ENCODE measurements around the gene ETFDH.
"Not testable (repeated sequence)": the region's sequence is repeated elsewhere in the genome, so short reads cannot be mapped to it uniquely, and the experiment has no call there.

Gene ETFDH

DNA sequence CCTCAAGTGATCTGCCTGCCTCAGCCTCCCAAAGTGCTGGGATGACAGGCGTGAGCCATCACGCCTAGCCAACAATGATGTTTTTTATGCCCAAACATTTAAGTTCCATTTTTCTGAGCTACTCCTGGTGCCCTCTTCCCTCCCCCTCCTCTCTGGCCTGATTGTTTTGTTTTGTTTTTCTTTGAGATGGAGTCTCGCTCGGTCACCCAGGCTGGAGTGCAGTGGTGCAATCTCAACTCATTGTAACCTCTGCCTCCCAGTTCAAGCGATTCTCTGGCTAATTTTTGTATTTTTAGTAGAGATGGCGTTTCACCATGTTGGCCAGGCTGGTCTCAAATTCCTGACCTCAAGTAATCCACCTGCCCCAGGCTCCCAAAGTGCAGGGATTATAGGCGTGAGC lies 83.7 kb downstream of the ETFDH start:
- H3K9me3 ChIP-seq (ENCODE audit: control insufficient read depth, insufficient read depth, low read depth, low read length); POLR2A ChIA-PET: not testable (repeated sequence)

DNA sequence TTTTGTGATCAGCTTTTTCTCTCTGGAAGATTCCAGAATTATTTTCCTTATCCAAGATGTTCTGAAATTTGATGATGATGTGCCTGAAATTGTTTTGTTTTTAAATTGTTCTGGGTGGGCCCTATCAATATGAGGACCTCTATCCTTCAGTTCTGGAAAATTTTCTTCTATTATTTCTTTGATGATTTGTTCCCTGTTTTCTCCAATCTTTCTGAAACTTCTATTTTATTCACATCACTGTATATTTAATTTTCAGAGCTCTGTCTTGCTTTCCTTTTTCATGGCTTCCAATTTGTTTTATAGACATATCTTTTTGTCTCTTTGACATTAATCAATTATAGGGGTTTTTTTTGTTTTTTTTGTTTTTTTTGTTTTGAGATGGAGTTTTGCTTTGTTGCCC lies 84.5 kb downstream of the ETFDH start:
- ChIA-PET POLR2A (no interaction called here), CTCF (no interaction called here)
- no peak overlapping the region for H3K27ac ChIP-seq (ENCODE audit: extremely low read depth, low read depth, low read length)
- TF ChIP-seq ZNF354C (tag by site-specific recombination; IDR thresholded peaks at IDR 0.05; ENCODE audit: borderline replicate concordance, low read depth) (no peak), SETDB1 (IDR thresholded peaks at IDR 0.05; ENCODE audit: insufficient read length, low read length) (no peak), WT1 (tag by site-specific recombination; IDR thresholded peaks at IDR 0.05) (no peak), ZNF548 (tag by site-specific recombination; IDR thresholded peaks at IDR 0.05) (no peak), KLF9 (tag by site-specific recombination; IDR thresholded peaks at IDR 0.05; ENCODE audit: low read depth) (no peak), MZF1 (tag by site-specific recombination; IDR thresholded peaks at IDR 0.05; ENCODE audit: borderline replicate concordance) (no peak), ZNF140 (tag by site-specific recombination; IDR thresholded peaks at IDR 0.05) (no peak), REPIN1 (tag by site-specific recombination; IDR thresholded peaks at IDR 0.05; ENCODE audit: low read depth) (no peak), ZNF391 (tag by site-specific recombination; IDR thresholded peaks at IDR 0.05; ENCODE audit: borderline replicate concordance, low read depth) (no peak), ZBTB21 (tag by site-specific recombination; IDR thresholded peaks at IDR 0.05) (no peak), ZNF416 (tag by site-specific recombination; IDR thresholded peaks at IDR 0.05) (no peak), BCL11B (tag by site-specific recombination; IDR thresholded peaks at IDR 0.05; ENCODE audit: low read depth) (no peak), ZFP3 (tag by site-specific recombination; IDR thresholded peaks at IDR 0.05; ENCODE audit: low read depth) (no peak), ZNF473 (tag by site-specific recombination; IDR thresholded peaks at IDR 0.05) (no peak)
- TF ChIP-seq, protein P1, sequence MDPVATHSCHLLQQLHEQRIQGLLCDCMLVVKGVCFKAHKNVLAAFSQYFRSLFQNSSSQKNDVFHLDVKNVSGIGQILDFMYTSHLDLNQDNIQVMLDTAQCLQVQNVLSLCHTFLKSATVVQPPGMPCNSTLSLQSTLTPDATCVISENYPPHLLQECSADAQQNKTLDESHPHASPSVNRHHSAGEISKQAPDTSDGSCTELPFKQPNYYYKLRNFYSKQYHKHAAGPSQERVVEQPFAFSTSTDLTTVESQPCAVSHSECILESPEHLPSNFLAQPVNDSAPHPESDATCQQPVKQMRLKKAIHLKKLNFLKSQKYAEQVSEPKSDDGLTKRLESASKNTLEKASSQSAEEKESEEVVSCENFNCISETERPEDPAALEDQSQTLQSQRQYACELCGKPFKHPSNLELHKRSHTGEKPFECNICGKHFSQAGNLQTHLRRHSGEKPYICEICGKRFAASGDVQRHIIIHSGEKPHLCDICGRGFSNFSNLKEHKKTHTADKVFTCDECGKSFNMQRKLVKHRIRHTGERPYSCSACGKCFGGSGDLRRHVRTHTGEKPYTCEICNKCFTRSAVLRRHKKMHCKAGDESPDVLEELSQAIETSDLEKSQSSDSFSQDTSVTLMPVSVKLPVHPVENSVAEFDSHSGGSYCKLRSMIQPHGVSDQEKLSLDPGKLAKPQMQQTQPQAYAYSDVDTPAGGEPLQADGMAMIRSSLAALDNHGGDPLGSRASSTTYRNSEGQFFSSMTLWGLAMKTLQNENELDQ (tag by site-specific recombination; IDR thresholded peaks at IDR 0.05; ENCODE audit: low read depth): no peak
- TF ChIP-seq, protein P2, sequence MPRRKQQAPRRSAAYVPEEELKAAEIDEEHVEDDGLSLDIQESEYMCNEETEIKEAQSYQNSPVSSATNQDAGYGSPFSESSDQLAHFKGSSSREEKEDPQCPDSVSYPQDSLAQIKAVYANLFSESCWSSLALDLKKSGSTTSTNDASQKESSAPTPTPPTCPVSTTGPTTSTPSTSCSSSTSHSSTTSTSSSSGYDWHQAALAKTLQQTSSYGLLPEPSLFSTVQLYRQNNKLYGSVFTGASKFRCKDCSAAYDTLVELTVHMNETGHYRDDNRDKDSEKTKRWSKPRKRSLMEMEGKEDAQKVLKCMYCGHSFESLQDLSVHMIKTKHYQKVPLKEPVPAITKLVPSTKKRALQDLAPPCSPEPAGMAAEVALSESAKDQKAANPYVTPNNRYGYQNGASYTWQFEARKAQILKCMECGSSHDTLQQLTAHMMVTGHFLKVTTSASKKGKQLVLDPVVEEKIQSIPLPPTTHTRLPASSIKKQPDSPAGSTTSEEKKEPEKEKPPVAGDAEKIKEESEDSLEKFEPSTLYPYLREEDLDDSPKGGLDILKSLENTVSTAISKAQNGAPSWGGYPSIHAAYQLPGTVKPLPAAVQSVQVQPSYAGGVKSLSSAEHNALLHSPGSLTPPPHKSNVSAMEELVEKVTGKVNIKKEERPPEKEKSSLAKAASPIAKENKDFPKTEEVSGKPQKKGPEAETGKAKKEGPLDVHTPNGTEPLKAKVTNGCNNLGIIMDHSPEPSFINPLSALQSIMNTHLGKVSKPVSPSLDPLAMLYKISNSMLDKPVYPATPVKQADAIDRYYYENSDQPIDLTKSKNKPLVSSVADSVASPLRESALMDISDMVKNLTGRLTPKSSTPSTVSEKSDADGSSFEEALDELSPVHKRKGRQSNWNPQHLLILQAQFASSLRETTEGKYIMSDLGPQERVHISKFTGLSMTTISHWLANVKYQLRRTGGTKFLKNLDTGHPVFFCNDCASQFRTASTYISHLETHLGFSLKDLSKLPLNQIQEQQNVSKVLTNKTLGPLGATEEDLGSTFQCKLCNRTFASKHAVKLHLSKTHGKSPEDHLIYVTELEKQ (tag by site-specific recombination; IDR thresholded peaks at IDR 0.05; ENCODE audit: borderline replicate concordance): no peak
- TF ChIP-seq, protein P3, sequence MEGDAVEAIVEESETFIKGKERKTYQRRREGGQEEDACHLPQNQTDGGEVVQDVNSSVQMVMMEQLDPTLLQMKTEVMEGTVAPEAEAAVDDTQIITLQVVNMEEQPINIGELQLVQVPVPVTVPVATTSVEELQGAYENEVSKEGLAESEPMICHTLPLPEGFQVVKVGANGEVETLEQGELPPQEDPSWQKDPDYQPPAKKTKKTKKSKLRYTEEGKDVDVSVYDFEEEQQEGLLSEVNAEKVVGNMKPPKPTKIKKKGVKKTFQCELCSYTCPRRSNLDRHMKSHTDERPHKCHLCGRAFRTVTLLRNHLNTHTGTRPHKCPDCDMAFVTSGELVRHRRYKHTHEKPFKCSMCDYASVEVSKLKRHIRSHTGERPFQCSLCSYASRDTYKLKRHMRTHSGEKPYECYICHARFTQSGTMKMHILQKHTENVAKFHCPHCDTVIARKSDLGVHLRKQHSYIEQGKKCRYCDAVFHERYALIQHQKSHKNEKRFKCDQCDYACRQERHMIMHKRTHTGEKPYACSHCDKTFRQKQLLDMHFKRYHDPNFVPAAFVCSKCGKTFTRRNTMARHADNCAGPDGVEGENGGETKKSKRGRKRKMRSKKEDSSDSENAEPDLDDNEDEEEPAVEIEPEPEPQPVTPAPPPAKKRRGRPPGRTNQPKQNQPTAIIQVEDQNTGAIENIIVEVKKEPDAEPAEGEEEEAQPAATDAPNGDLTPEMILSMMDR (tag by site-specific recombination; IDR thresholded peaks at IDR 0.05): no peak
- TF ChIP-seq, protein P4, sequence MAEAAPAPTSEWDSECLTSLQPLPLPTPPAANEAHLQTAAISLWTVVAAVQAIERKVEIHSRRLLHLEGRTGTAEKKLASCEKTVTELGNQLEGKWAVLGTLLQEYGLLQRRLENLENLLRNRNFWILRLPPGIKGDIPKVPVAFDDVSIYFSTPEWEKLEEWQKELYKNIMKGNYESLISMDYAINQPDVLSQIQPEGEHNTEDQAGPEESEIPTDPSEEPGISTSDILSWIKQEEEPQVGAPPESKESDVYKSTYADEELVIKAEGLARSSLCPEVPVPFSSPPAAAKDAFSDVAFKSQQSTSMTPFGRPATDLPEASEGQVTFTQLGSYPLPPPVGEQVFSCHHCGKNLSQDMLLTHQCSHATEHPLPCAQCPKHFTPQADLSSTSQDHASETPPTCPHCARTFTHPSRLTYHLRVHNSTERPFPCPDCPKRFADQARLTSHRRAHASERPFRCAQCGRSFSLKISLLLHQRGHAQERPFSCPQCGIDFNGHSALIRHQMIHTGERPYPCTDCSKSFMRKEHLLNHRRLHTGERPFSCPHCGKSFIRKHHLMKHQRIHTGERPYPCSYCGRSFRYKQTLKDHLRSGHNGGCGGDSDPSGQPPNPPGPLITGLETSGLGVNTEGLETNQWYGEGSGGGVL (tag by site-specific recombination; IDR thresholded peaks at IDR 0.05): no peak
- H3K9me3 ChIP-seq (ENCODE audit: control insufficient read depth, insufficient read depth, low read depth, low read length): no peaks in the 10 kb centered on the region
- no peaks in the 10 kb centered on the region for H3K4me1 ChIP-seq (ENCODE audit: control insufficient read depth, insufficient read depth, low read length)
- no peak overlapping the region for H3K4me3 ChIP-seq (ENCODE audit: low read depth, low read length)
- H3K36me3 ChIP-seq (ENCODE audit: control insufficient read depth in 2 of 2, insufficient read depth in 1 of 2, low read length in 2 of 2): no peaks in the 10 kb centered on the region

More for the DNA sequence above, 83.7 kb downstream of the ETFDH start:
- H3K27ac ChIP-seq (ENCODE audit: extremely low read depth, low read depth, low read length); H3K4me3 ChIP-seq (ENCODE audit: low read depth, low read length); CTCF ChIA-PET; H3K36me3 ChIP-seq (ENCODE audit: control insufficient read depth in 2 of 2, insufficient read depth in 1 of 2, low read length in 2 of 2); H3K4me1 ChIP-seq (ENCODE audit: control insufficient read depth, insufficient read depth, low read length): not testable (repeated sequence)
